Activated T-cell treated with anti-CD3 and anti-CD28 coated beads, Interleukin-2, amount 50 U/mL, for 4 hours (primary cell): ENCODE data around the gene MRTO4. TPM values are rescaled to one million over a fixed set of nuclear protein-coding genes. Genes with fewer than 3 reads are reported as not detected.
A peak's percentile ranks its signal among the peaks of the same experiment; 100 is the strongest.
"Not testable (repeated sequence)": the region's sequence is repeated elsewhere in the genome, so short reads cannot be mapped to it uniquely, and the experiment has no call there.

Experiments used
- ATAC-seq, 2 donors: fragments of 200-7000 bp; cut with Tn5 transposase; one replicate each; pipeline ENCODE4 v1.10.0; 2021
- DNase-seq: peaks from one replicate; pipeline ENCODE4 v3.0.0-alpha.2; 2020
- H3K27me3 Mint-ChIP-seq: one replicate; pipeline ENCODE4 v1.8.0; 2021; ENCODE audit warnings: low read depth, mixed read lengths
- H3K36me3 Mint-ChIP-seq: one replicate; pipeline ENCODE4 v1.8.0; 2022; ENCODE audit warnings: mixed read lengths; ENCODE audit not compliant: insufficient read depth
- H3K4me1 Mint-ChIP-seq: one replicate; pipeline ENCODE4 v1.8.0; 2021; ENCODE audit warnings: low read depth, mixed read lengths
- H3K4me3 Mint-ChIP-seq: one replicate; pipeline ENCODE4 v1.8.0; 2021; ENCODE audit warnings: mild to moderate bottlenecking, moderate library complexity, mixed read lengths
- H3K9me3 Mint-ChIP-seq: one replicate; pipeline ENCODE4 v1.8.0; 2021; ENCODE audit warnings: mixed read lengths
- total RNA-seq, 3 donors: library from RNA; stranded (reverse); gene quantifications; one replicate each; pipeline ENCODE4 v1.2.1, GENCODE V29; 2021

The MRTO4 gene
- total RNA-seq, 3 donors from 2014 or later = 199 to 231 (median 207) TPM

DNA sequence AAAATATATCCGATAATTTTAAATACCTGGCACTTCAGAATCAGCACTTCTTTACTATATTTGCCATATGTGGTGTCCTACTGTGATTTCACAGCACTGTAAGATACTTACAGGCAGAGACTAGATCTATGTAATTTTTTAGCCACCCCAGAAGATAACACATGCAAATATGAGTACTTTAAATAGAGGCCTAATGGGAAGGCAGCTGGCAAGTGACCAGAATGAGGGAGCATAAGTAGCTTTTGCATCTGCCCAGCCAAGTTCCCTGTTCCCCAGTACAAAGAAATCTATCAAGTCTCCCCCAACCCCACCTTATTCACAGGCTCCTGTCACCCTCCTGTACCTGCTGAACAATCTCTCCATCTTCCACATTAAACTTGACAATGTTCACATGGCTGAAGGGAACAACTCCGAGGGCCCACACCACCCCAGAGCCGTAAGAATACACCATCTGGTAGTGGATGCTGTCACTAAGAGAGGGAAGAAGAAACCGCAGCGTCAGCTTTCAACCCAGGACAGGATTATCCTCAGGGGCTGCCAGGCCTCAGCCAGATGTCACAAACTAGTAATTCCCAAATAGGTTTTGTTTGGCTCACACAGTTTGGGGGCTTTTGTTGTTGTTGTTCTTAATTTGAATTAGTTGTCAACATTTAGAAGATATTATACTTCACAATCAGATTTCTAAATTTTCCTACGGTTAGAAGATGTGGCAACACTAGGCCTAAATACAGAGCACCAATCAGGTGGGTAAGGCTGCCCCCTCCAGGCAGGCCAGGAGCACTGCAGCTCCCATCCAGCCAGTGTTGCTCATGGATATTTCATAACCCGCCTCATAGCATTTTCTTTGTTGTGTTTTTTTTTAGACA is 10.7 kb upstream of the MRTO4 start:
- Mint-ChIP-seq H3K9me3 (no peaks in the 10 kb centered on the region), H3K4me1 (no peaks in the 10 kb centered on the region), H3K27me3 (no peaks in the 10 kb centered on the region), H3K4me3 (no peak overlapping the region), H3K36me3 (peaks cover 48% of the 10 kb centered on the region)
- DNase-seq = peak; percentile 68
- ATAC-seq = peak; percentile 83 to 89

GRCh38 chr1:19250629-19251304 is 838 bp upstream of the MRTO4 start:
- DNase-seq (no peak), ATAC-seq (no peak)
- H3K36me3 Mint-ChIP-seq = peaks cover 15% of the 10 kb centered on the region
- H3K9me3 Mint-ChIP-seq = no peaks in the 10 kb centered on the region
- no peaks in the 10 kb centered on the region for H3K27me3 Mint-ChIP-seq
- H3K4me1 Mint-ChIP-seq = peaks cover 23% of the 10 kb centered on the region
- H3K4me3 Mint-ChIP-seq = peak overlapping the region; percentile 99

DNA sequence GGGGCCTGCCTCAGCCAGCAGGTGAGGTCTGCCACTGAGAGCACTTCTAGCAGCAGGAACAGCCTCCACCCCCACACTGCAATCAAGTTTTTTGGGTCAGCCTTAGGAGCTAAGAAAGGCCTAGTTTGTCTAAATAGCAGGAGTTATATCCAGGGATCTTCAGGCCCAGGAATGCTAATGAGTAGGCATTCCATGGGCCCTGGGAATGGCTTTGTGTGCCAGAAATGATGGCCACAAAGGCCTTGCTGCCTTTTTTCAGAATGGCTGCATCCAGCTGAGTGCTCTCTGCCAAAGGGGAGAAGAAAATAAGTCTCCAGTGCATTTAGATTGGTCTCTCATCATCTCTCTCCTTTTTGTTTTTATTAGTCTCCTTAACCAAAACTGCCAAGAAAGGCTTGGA is 2.8 kb downstream of the MRTO4 start:
- Mint-ChIP-seq H3K36me3 (peaks cover 26% of the 10 kb centered on the region), H3K4me3 (no peak overlapping the region), H3K4me1 (peaks cover 33% of the 10 kb centered on the region), H3K9me3 (no peaks in the 10 kb centered on the region), H3K27me3 (no peaks in the 10 kb centered on the region)
- ATAC-seq = no peak
- no peak for DNase-seq

DNA sequence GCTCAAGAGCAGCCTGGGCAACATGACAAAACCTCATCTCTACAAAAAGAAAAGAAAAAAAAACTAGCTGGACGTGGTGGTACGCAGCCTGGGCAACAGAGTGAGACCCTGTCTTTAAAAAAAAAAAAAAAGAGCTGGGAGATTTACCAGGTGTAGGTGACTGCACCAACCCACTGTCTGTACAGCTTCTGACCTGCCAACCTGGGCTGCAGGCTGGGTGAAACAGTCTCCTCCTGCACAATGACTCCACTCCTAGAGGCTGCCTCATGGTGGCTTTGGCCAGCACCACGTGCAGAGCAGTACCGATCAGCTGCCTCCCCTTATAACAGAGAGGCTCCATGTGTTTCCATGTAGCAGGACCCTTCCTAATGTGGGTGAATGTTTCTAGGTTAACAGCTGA is 3.7 kb downstream of the MRTO4 start:
- H3K9me3 Mint-ChIP-seq = no peaks in the 10 kb centered on the region
- no peaks in the 10 kb centered on the region for H3K27me3 Mint-ChIP-seq
- peaks cover 31% of the 10 kb centered on the region for H3K4me1 Mint-ChIP-seq
- H3K36me3 Mint-ChIP-seq = peaks cover 27% of the 10 kb centered on the region
- ATAC-seq (no peak), DNase-seq (no peak)
- H3K4me3 Mint-ChIP-seq = no peak overlapping the region

DNA sequence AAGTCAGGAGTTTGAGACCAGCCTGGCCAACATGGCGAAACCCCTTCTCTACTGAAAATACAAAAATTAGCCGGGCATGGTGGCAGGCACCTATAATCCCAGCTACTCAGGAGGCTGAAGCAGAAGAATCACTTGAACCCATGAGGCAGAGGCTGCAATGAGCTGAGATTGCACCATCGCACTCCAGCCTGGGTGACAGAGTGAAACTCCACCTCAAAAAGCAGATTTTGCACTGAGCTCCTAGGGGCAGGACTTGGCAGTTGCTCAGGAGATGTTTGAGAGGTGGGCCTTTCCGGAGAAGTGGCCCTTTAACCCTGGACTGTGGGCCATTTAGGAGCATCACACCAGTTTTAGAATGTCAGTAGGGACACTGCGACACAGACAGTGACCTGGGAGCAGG is 4.7 kb downstream of the MRTO4 start:
- not testable (repeated sequence) for ATAC-seq, H3K4me3 Mint-ChIP-seq
- peaks cover 27% of the 10 kb centered on the region for H3K36me3 Mint-ChIP-seq

GRCh38 chr1:19257178-19257914 is 5.7 kb downstream of the MRTO4 start:
- Mint-ChIP-seq H3K27me3 (no peaks in the 10 kb centered on the region), H3K36me3 (peaks cover 24% of the 10 kb centered on the region), H3K4me1 (peaks cover 23% of the 10 kb centered on the region), H3K4me3 (peak overlapping the region; percentile 43), H3K9me3 (no peaks in the 10 kb centered on the region)
- DNase-seq = no peak
- peak; percentile 24 to 33 for ATAC-seq

More for the DNA sequence above, 4.7 kb downstream of the MRTO4 start:
- not testable (repeated sequence) for DNase-seq, H3K9me3 Mint-ChIP-seq, H3K27me3 Mint-ChIP-seq
- H3K4me1 Mint-ChIP-seq = peaks cover 26% of the 10 kb centered on the region

GRCh38 chr1:19258353-19258752 is 6.7 kb downstream of the MRTO4 start:
- Mint-ChIP-seq H3K27me3 (no peaks in the 10 kb centered on the region), H3K9me3 (no peaks in the 10 kb centered on the region), H3K4me3 (no peak overlapping the region), H3K36me3 (peaks cover 18% of the 10 kb centered on the region), H3K4me1 (peaks cover 16% of the 10 kb centered on the region)
- ATAC-seq = no peak
- no peak for DNase-seq

DNA sequence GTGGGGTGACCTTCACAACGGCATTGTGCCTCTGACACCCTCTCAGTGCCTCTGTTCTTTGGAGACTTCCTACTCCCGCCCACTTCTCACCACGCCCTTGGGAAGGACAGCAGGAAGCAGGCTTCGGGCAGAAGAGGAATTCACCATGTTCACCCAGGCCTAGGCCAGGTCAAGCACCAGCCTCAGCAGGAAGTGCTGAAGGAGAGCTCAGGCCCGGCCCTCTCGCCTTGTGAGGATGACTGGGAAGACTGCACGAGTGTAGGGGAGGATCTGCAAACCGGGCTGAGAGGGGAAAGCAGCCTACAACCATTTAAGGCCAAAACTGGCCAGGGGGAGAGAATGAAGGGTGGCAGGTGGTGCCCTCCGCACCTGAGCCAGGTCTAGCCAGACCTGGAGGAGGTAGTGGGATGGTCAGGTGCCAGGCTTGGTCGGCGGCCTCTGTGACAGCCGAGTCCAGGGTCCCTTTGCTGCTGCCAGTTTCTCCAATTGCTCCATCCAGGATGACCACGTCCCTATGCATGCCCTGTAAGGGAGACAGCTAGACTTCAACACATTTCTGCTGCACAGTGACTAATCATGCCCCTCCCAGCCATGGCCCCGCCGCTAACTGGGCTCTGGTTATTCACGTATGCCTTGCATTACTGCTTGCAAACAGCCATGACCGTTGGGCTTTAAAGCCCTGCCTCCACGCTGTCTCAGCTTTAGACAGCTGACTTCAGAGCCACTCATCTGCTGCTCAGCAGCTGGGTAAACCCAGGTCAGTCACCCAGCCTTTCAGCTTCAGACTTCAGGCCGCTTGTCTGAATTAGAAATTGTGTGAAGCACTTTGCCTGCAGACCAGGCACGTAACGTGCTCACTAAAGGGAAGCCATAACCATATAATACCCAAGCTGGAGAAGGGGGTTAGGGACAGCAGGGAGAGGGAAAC is 8.9 kb downstream of the MRTO4 start:
- peaks cover 10% of the 10 kb centered on the region for H3K4me1 Mint-ChIP-seq
- peaks cover 15% of the 10 kb centered on the region for H3K36me3 Mint-ChIP-seq
- DNase-seq (no peak), ATAC-seq (no peak)
- no peak overlapping the region for H3K4me3 Mint-ChIP-seq
- no peaks in the 10 kb centered on the region for H3K9me3 Mint-ChIP-seq
- H3K27me3 Mint-ChIP-seq = no peaks in the 10 kb centered on the region

DNA sequence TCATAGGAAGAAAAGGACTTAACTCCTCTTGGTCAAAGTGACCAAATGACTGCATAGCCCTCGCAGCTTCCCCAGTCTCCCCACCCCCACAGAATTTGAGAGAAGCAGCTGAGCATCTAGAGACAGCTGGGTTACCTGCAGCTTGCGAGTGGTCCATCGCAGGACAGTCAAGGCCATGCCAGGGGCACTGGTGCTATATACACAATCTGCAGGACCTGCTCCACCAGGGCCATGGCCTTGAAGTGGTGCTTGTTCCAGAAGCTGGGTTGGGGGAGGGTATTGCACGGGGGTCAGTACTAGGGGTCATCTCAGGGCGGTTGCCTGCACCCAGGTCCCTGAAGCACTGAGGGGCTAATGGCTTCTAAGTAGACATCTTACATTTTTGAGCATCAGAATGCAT is 10.4 kb downstream of the MRTO4 start:
- no peaks in the 10 kb centered on the region for H3K9me3 Mint-ChIP-seq
- H3K27me3 Mint-ChIP-seq = no peaks in the 10 kb centered on the region
- DNase-seq (no peak), ATAC-seq (no peak)
- H3K4me1 Mint-ChIP-seq = peaks cover 5% of the 10 kb centered on the region
- no peak overlapping the region for H3K4me3 Mint-ChIP-seq
- peaks cover 14% of the 10 kb centered on the region for H3K36me3 Mint-ChIP-seq

DNA sequence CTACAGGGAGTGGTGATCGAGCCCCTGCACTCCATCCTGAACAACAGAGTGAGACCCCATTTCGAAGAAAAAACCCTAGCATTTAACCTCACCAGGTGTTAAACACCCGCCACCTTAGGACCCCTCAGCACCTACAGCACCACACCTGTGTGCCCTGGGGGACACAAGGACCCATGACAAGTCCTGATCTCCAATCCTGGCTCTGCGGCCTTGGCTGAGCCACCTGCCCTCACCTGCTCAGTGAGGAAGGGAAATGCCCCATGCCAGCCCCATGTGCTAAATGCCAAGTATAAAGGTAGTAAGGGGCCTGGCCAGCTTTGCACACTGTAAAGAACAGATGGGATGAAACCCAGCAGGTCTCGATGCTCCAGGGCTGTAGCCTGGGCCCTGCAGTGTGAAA is 11.1 kb downstream of the MRTO4 start:
- Mint-ChIP-seq H3K36me3 (peaks cover 8% of the 10 kb centered on the region), H3K4me1 (no peaks in the 10 kb centered on the region), H3K4me3 (no peak overlapping the region), H3K27me3 (no peaks in the 10 kb centered on the region), H3K9me3 (no peaks in the 10 kb centered on the region)
- ATAC-seq (peak in 1 of 2 donors; percentile 7), DNase-seq (no peak)

GRCh38 chr1:19268445-19268844 is 16.8 kb downstream of the MRTO4 start:
- DNase-seq (no peak), ATAC-seq (no peak)
- peaks cover 19% of the 10 kb centered on the region for H3K27me3 Mint-ChIP-seq
- H3K9me3 Mint-ChIP-seq = no peaks in the 10 kb centered on the region
- no peaks in the 10 kb centered on the region for H3K36me3 Mint-ChIP-seq
- no peak overlapping the region for H3K4me3 Mint-ChIP-seq
- peaks cover 4% of the 10 kb centered on the region for H3K4me1 Mint-ChIP-seq

DNA sequence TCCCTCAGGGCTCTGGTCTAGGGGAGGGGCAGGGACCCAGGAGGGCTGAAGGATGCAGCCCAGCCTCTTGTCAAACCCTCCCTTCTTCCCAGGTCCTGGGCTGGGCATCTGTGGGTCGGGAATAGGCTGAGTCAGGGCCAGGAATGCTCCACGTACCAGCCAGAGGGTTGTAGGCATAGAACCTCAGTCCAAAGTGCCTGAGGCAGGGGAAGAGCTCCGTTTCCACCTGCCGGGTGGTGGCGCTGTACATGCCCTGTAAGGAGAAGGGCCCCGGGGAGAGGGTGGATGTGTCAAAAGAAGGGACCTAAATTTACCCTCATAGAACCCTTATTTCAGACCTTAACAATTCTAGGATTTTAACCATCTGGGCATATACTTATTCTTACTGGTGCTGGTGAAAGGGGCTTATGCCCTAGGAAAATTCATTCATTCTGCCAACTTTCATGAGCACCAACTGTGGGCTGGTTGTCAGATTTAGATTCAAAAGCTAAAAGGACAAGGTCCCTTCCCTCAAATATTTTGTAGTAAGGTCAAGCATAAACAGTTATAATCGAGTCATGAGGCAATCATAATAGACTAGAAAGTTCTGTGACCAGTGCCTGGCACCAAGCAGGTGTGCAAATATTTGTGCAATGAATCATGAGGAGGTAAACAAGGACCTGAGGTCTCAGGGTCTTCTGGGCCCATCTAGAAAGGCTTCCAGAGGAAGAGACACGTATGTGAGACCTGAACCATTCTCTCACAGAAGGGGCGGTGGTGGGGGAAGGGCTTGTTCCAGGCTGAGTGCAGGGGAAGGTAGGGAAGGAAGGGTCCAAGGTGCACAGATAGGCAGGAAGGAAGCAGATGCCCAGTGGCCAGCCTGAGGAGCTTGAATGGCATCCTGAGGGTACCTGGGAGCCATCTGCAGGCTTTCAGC is 18.1 kb downstream of the MRTO4 start:
- not testable (repeated sequence) for H3K9me3 Mint-ChIP-seq, H3K36me3 Mint-ChIP-seq, H3K4me3 Mint-ChIP-seq, H3K4me1 Mint-ChIP-seq, DNase-seq, ATAC-seq
- H3K27me3 Mint-ChIP-seq = peaks cover 24% of the 10 kb centered on the region

- not testable (repeated sequence) for H3K9me3 Mint-ChIP-seq, ATAC-seq, H3K36me3 Mint-ChIP-seq, DNase-seq, H3K4me1 Mint-ChIP-seq, H3K4me3 Mint-ChIP-seq
- H3K27me3 Mint-ChIP-seq = peaks cover 24% of the 10 kb centered on the region
These were observed 18.7 kb downstream of the MRTO4 start for GRCh38 chr1:19270343-19270730.
